ENCODE results near the gene HHIPL1. TPM values are rescaled to one million over a fixed set of nuclear protein-coding genes. Genes with fewer than 3 reads are reported as not detected.
"Not testable (repeated sequence)": the region's sequence is repeated elsewhere in the genome, so short reads cannot be mapped to it uniquely, and the experiment has no call there.

Gene HHIPL1
- total RNA-seq, 2 experiments from 2014 or later: 0.08 to 0.10 TPM

DNA sequence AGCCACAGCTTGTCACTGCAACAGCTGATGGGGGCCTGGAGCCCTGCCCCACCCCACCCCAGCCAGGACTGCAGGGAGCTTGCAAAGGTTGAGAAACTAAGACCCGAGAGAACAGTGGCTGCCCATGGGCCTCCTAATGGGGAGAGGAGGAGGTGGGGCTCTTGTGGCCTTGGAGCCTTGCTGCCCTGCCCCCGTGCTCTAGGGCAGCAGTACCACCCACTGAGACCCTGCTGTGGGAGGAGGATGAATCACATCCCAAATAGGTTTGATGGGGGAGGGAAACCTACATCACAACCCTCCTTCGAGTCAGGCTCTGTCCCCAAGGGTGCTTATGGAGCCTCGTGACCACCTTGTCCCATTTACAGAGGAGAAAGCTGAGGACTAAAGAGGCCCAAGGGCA lies 15.9 kb downstream of the HHIPL1 start:
- POLR2A ChIA-PET: no interaction called here

DNA sequence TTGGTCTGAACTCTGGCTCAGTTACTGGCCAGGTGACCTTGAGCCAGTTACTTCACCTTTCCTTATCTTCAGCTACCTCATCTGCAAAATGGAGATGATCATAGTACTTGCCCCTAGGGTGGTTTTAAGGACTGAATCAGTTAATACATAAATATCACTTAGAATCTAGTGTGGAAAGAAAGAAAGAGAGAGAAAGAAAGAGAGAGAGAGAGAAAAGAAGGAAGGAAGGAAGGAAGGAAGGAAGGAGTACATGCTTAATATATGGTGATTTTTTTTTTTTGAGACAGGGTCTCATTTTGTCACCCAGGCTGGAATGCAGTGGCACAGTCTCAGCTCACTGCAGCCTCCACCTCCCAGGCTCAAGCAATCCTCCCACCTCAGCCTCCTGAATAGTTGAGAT lies 16.3 kb downstream of the HHIPL1 start:
- POLR2A ChIA-PET; DNase-seq; H3K4me3 Mint-ChIP-seq; H3K4me1 Mint-ChIP-seq; H3K9me3 Mint-ChIP-seq; H3K36me3 Mint-ChIP-seq (ENCODE audit: low read depth); H3K27ac Mint-ChIP-seq: not testable (repeated sequence)
- CTCF ChIA-PET: interaction anchor here (0.6 to 1.0 kb wide), 2 partner anchors 19 to 488 kb away, joined by 3 read pairs; no protein-coding TSS in a partner anchor
- H3K27me3 Mint-ChIP-seq: peaks cover 49% of the 10 kb centered on the region

More for the DNA sequence above, 15.9 kb downstream of the HHIPL1 start:
- Mint-ChIP-seq H3K4me3 (no peak overlapping the region), H3K27ac (no peak overlapping the region), H3K9me3 (no peaks in the 10 kb centered on the region), H3K36me3 (ENCODE audit: low read depth) (no peaks in the 10 kb centered on the region), H3K27me3 (peaks cover 51% of the 10 kb centered on the region), H3K4me1 (no peaks in the 10 kb centered on the region)
- no peak for DNase-seq
- CTCF ChIA-PET: interaction anchor here (1.0 kb wide), 1 partner anchor 20 kb away, joined by 3 read pairs; no protein-coding TSS in a partner anchor

DNA sequence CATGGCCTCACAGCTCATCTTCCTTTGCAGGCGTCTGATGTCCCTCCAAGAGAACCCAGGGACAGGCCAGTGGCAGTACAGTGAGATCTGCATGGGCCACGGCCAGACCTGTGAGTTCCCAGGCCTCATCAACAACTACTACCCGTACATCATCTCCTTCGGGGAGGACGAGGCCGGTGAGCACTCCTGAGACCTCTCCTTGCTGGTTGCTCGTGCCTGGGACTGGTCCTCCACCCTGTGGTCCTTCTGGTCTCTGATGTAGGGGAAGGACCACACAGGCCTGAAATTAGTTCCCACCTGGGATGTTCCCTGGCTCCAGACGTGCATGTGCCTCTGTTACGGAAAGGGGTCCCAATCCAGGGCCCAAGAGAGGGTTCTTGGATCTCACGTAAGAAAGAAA lies 17.9 kb downstream of the HHIPL1 start:
- Mint-ChIP-seq H3K27me3 (peaks cover 42% of the 10 kb centered on the region), H3K4me1 (no peaks in the 10 kb centered on the region), H3K27ac (no peak overlapping the region), H3K4me3 (no peak overlapping the region), H3K9me3 (no peaks in the 10 kb centered on the region), H3K36me3 (ENCODE audit: low read depth) (no peaks in the 10 kb centered on the region)
- ChIA-PET POLR2A (no interaction called here), CTCF (interaction anchor here (1.1 kb wide), 1 partner anchor 34 kb away, joined by 3 read pairs; no protein-coding TSS in a partner anchor)
- no peak for DNase-seq

DNA sequence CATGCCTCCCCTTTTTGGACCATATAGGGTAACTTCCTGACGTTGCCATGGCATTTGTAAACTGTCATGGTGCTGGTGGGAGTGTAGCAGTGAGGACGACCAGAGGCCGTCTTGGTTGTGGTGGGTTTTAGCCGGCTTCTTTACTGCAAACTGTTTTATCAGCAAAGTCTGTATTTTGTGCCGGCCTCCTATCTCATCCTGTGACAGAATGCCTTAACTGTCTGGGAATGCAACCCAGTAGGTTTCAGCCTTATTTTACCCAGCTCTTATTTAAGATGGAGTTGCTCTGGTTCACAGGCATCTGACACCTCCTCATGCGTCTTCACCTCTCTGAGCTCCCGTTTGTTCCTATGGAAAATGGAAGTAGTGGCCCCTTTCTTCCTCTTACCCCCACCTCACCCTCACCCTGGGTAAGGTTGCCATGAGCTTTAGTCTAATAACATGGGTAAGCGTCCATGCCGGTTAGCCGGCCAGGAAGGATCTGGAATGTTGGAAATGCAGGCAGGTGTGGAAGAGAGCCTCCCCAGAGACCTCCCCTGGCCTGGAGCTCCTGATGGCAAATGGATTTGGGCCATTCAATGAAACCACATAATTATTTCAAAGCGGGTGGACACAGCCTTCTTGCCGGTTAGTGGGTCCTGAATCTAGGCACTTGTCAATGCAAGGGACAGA lies 18.6 kb downstream of the HHIPL1 start:
- H3K9me3 Mint-ChIP-seq: no peaks in the 10 kb centered on the region
- no peak overlapping the region for H3K4me3 Mint-ChIP-seq
- H3K4me1 Mint-ChIP-seq: no peaks in the 10 kb centered on the region
- CTCF ChIA-PET: interaction anchor here (1.1 kb wide), 1 partner anchor 35 kb away, joined by 3 read pairs; no protein-coding TSS in a partner anchor
- DNase-seq: no peak
- no peak overlapping the region for H3K27ac Mint-ChIP-seq
- POLR2A ChIA-PET: no interaction called here
- peaks cover 36% of the 10 kb centered on the region for H3K27me3 Mint-ChIP-seq
- no peaks in the 10 kb centered on the region for H3K36me3 Mint-ChIP-seq (ENCODE audit: low read depth)

DNA sequence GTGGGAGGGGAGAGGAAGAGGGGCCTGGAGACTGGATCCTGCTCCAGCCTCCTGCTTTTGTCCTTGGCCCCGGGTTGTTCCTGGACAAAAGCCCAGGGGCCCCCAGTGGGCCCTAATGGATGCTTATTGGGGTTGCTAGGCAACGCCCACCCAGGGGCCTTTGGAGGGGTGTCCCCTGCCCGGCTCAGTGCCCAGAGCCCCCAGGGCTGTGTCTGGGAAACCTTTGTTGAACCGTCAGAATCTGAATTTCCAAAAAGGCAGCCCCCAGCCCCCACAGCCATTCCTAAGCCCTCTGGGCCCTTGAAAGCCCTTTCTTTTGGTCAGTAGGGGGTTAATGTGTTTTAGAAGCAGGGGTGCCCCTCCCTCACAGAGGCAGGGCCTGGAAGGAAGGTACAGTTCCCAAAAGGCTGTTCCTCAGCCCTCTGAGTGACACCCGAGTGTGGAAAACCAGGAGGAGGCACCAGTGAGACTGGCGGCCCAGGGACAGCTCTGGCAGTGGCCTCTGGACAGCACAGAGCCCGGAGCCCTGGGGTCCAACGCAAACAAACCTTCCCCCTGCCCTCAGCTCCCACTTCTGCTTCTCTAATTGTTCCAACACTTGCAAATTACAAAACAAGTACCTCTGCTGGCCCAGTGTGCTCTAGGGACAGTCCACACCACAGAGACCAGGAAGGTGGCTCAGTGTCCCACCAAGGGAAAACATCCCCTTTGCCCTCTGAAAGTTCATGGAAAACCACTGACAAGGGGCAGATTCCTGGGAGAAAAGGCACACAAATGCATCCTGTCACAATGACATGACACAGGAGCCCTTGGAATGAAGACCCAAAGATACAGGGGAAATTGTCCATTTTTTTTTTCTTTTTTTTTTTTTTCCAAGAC lies 19.4 kb downstream of the HHIPL1 start:
- Mint-ChIP-seq H3K4me3 (no peak overlapping the region), H3K27me3 (peaks cover 30% of the 10 kb centered on the region), H3K36me3 (ENCODE audit: low read depth) (no peaks in the 10 kb centered on the region), H3K27ac (no peak overlapping the region), H3K9me3 (no peaks in the 10 kb centered on the region), H3K4me1 (no peaks in the 10 kb centered on the region)
- POLR2A ChIA-PET: no interaction called here
- CTCF ChIA-PET: interaction anchor here (0.6 to 1.1 kb wide), 2 partner anchors 35 to 66 kb away, joined by 3 read pairs; no protein-coding TSS in a partner anchor
- no peak for DNase-seq

DNA sequence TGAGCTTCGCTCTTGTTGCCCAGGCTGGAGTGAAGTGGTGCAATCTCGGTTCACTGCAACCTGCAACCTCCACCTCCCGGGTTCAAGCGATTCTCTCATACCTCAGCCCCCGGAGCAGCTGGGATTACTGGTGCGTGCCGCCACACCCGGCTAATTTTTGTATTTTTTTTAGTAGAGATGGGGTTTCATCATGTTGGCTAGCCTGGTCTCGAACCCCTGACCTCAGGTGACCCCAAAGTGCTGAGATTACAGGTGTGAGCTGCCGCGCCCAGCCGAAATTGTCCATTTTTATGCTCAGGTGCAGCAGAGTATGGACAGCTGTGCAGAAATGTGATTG lies 20.0 kb downstream of the HHIPL1 start:
- Mint-ChIP-seq H3K36me3 (ENCODE audit: low read depth) (no peaks in the 10 kb centered on the region), H3K4me3 (no peak overlapping the region), H3K27me3 (peaks cover 29% of the 10 kb centered on the region), H3K4me1 (no peaks in the 10 kb centered on the region), H3K27ac (no peak overlapping the region), H3K9me3 (no peaks in the 10 kb centered on the region)
- CTCF ChIA-PET: interaction anchor here (0.6 kb wide), 1 partner anchor 66 kb away, joined by 3 read pairs; no protein-coding TSS in a partner anchor
- no peak for DNase-seq
- POLR2A ChIA-PET: no interaction called here

DNA sequence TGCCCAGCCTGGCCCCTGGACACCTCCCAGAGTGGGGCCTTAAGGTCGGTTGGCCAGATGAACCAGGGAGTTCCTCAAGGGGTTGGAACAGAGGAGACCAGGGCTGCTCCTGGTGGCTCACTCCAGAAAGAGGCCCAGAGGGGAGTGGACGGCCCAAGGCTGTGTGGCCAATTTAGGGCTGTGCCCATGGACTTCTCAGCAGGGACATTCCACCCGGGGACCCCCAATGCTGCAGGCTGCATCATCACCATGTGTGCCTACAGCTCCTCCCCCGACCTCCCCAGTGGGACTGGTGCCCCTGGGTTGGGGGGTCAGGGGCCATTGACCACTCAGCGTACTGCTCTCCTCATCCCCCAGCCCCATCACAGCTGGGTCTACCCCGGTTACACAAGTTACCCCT lies 21.6 kb downstream of the HHIPL1 start:
- peaks cover 18% of the 10 kb centered on the region for H3K27me3 Mint-ChIP-seq
- no peak for DNase-seq
- H3K4me3 Mint-ChIP-seq: no peak overlapping the region
- no peak overlapping the region for H3K27ac Mint-ChIP-seq
- H3K36me3 Mint-ChIP-seq (ENCODE audit: low read depth): no peaks in the 10 kb centered on the region
- ChIA-PET CTCF (no interaction called here), POLR2A (interaction anchor here (1.6 kb wide), 1 partner anchor 16 kb away, joined by 5 read pairs; no protein-coding TSS in a partner anchor)
- no peaks in the 10 kb centered on the region for H3K4me1 Mint-ChIP-seq
- H3K9me3 Mint-ChIP-seq: no peaks in the 10 kb centered on the region

DNA sequence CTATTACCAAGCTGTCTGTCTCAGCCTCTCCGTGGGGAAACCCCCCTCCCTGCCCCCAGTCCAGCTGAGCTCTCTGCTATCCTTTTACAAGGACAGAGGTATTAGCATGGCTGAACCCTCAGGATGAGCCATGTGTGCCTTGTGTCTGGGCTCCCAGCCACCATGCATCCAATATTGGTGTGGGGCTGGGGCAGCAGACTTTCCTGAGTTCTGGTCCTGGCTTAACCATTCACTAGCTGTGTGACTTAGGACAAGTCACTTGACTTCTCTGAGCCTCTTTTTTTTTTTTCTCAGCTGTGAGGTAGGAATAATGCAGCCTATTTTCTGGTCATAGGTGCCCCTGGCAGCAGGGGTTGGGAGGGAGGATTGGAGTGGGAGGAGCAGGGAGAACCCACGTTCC lies 22.1 kb downstream of the HHIPL1 start:
- no peaks in the 10 kb centered on the region for H3K9me3 Mint-ChIP-seq
- H3K27me3 Mint-ChIP-seq: peaks cover 13% of the 10 kb centered on the region
- H3K4me3 Mint-ChIP-seq: no peak overlapping the region
- H3K4me1 Mint-ChIP-seq: peaks cover under 1% of the 10 kb centered on the region
- DNase-seq: no peak
- no peak overlapping the region for H3K27ac Mint-ChIP-seq
- no peaks in the 10 kb centered on the region for H3K36me3 Mint-ChIP-seq (ENCODE audit: low read depth)
- POLR2A ChIA-PET: interaction anchor here (1.5 to 1.6 kb wide), 2 partner anchors 15 to 17 kb away, joined by 5 read pairs; partner anchors contain the start of gene CYP46A1
- CTCF ChIA-PET: interaction anchor here (1.0 kb wide), 1 partner anchor 17 kb away, joined by 3 read pairs; the partner anchor contains the start of gene CYP46A1

DNA sequence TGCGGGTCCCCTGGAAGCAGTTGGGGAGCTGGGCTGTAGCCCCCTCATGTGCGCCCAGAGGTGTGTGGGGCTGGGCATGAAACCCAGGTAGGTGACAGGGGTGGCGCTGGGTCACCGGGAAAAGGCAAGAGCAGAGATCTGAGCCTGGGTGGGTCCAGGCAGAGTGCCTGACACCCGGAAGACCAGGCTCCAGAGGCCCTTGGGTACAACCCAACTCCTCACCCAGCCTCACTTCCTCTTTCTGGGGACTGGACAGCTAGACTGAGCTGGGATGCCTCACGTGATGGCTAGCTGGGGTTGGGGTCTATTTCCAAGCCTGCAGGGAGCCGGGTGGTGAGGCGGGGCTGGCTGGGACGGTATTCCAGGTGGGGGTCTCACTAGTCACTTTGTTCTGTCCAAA lies 22.9 kb downstream of the HHIPL1 start:
- Mint-ChIP-seq H3K27me3 (peaks cover 7% of the 10 kb centered on the region), H3K9me3 (no peaks in the 10 kb centered on the region), H3K36me3 (ENCODE audit: low read depth) (no peaks in the 10 kb centered on the region), H3K27ac (no peak overlapping the region), H3K4me3 (no peak overlapping the region), H3K4me1 (peaks cover 8% of the 10 kb centered on the region)
- ChIA-PET POLR2A (interaction anchor here (1.5 to 1.6 kb wide), 2 partner anchors 15 to 16 kb away, joined by 5 read pairs; partner anchors contain the start of gene CYP46A1), CTCF (interaction anchor here (1.0 to 1.2 kb wide), 2 partner anchors 16 to 32 kb away, joined by 3 read pairs; partner anchors contain the start of gene CYP46A1)
- no peak for DNase-seq

DNA sequence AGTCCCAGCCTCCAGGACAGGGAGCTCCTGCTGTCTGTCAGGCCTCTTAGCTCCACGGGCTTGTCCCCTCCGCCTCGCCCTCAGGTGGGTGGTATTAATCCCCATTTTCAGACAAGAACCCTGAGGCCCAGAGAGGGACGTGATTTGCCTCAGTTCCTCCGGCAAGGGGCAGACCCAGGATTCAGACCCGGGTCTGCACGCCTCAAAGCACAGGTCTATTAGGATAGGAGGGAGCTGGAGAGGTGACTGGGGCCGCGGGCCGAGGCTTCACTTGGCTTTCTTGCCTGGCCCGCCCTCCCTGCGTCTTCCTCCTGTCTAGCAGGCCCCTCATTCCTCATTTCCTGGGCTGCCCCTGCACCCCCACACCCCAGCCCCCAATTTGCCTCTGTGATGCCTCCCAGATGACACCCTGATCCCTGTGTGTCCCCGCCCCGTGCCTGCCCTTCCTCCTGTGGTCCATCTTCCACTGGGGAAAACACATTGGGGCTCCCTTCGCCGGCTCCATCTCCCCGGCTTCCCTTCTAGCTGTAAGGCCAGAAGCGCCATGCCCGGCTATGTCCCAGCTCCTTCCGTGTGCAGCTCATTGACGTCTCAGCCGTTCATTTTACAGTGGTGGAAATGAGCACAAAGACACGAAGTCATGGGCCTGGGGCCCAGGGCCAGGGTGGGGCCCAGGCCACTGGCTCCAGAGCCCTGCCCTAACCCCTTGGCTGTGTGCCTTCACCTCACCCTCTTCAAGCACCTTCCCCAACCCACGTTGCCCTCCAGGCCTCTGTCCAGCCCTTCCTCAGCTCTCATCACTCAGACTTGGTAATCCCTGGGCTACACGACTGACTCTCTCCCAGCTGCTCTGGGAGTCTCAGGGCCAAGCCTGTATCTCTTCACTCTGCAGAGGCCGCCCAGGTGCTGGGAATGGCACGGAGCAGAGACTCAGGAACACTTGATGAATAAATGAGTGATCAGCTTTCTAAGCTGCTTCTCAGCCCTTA lies 23.7 kb downstream of the HHIPL1 start:
- ChIA-PET CTCF (interaction anchor here (1.2 to 1.4 kb wide), 2 partner anchors 15 to 32 kb away, joined by 3 read pairs; partner anchors contain the start of gene CYP46A1), POLR2A (interaction anchor here (0.8 to 1.6 kb wide), 3 partner anchors 14 to 22 kb away, joined by 3 to 5 read pairs (median 5); partner anchors contain the start of gene CYP46A1)
- Mint-ChIP-seq H3K27ac (no peak overlapping the region), H3K9me3 (no peaks in the 10 kb centered on the region), H3K36me3 (ENCODE audit: low read depth) (no peaks in the 10 kb centered on the region), H3K4me1 (peaks cover 12% of the 10 kb centered on the region), H3K4me3 (no peak overlapping the region), H3K27me3 (peaks cover 4% of the 10 kb centered on the region)
- no peak for DNase-seq

DNA sequence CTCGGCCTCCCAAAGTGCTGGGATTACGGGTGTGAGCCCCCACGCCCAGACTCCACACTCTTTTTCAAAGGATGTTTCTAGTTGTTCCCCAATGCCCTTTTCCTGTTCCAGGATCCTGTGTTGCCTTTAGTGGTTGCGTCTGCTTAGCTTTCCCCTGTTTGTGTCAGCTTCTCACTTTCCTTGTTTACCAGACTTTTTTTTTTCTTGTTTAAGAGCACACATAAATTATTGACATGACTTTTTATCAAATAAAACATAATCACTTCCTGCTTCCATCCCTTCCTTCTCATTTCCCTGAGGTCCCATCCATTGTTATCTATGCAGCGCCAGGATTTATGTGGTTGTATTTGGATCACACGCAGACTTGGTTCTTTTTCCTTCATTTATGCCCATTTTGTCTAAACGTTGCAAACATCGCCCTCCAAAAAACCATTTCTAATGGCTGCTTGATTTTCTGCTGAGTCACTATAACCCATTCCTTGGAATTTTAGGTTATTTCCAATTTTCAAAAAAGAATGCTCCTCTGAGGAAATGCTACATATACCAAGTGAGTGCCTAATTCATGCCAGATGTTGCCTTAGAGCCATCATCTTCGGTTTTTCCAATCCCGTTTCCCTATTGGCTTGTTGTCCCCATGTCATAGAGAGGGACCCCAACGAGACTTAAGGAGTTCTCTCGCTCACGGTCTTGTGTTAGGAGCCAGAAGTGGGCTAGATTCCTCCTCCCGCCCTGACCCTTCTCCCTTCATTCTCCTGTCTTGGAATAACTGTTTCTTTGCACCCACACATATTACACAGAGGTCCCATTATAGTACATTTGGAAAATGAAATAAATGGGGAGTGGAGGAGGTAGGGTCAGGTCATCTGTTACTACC lies 25.7 kb downstream of the HHIPL1 start:
- ChIA-PET POLR2A (no interaction called here), CTCF (no interaction called here)
- Mint-ChIP-seq H3K4me1 (peaks cover 13% of the 10 kb centered on the region), H3K27ac (no peak overlapping the region), H3K9me3 (no peaks in the 10 kb centered on the region), H3K27me3 (peaks cover 4% of the 10 kb centered on the region), H3K36me3 (ENCODE audit: low read depth) (no peaks in the 10 kb centered on the region), H3K4me3 (no peak overlapping the region)
- no peak for DNase-seq
